ENCODE measurements around the gene HOXB2.

The HOXB2 gene

GRCh38 chr17:48551596-48552465 lies 6.9 kb upstream of the HOXB2 start:
- no peak for DNase-seq

GRCh38 chr17:48551214-48551555 lies 6.3 kb upstream of the HOXB2 start:
- no peak for DNase-seq

DNA sequence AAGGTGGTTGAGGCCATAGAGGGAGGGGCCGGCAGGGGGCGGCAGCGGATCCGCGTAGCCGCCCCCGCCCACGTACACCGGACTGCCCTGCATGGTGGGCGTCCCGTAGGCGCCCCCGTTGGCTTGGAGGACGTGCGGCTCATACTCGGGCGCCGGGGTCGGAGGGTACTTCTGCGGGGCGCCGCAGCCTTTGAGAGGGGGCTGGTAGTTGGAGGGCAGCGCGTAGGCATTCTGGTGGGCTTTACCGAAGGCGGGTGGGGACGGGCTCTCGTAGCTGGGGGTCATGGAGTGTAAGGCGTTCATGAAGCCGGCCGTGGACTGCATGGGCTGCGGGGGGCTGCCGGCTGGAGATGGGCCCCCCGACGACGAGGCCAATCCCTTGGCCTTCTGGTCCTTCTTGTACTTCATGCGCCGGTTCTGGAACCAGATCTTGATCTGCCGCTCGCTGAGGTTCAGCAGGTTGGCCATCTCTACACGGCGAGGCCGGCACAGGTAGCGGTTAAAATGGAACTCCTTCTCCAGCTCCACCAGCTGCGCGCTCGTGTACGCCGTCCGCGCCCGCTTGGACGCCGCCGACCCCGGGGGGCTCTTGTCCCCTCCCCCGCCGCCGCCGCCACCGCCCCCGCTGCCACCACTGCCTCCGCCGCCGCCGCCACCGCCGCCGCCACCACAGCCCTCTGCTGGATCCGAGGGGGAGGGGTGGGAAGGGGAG lies 5.7 kb upstream of the HOXB2 start:
- DNase-seq = no peak

GRCh38 chr17:48549914-48550501 lies 5.1 kb upstream of the HOXB2 start:
- DNase-seq = no peak

- DNase-seq = no peak
These were observed 4.3 kb upstream of the HOXB2 start for GRCh38 chr17:48549281-48549630.

GRCh38 chr17:48548523-48549280 lies 3.8 kb upstream of the HOXB2 start:
- DNase-seq = no peak

GRCh38 chr17:48547808-48548522 lies 3.1 kb upstream of the HOXB2 start:
- DNase-seq = peak in 3 of 5 donors; percentile 33 to 43 (median 39)

DNA sequence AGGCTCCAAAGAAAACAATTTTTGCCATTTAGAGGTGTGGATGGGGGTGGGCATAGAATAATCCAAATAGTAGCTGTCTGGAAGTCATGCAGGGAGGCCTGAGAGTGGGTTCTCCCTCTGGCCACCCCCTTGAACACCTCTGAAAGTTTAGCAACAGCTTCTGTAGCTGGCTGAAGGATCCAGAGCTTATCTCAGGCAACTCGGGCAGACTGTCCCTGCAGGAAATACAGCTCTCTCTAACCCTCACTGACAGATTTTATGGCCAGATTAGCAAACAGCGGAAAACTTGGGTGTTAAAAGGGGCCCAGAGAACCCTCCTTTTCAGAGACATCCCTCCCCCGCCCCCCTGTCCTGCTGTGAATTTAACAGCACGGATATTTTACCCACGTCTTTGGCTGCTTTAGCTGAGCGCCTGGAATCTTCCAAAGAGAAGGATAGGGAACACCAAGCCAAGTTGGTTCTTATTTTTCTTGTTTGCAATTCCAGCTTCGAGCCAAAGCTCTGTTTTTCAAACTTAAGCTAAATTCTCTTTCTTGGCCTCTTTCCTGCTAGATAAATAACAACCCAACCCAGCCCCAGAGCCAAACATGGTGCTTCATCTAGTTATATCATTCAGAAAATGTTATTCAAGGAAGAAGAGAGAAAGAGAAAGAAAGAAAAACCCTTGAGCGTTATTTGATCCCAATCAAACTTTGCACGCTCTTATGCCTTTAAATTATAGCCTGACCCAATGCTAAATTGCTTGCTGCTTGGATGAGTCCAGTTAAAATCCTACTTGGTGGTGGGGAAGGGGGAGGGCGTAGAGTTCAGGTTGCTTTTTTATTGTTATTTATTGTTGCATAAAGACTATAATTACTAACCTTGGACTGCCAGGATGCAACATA lies 2.3 kb upstream of the HOXB2 start:
- no peak for DNase-seq

DNA sequence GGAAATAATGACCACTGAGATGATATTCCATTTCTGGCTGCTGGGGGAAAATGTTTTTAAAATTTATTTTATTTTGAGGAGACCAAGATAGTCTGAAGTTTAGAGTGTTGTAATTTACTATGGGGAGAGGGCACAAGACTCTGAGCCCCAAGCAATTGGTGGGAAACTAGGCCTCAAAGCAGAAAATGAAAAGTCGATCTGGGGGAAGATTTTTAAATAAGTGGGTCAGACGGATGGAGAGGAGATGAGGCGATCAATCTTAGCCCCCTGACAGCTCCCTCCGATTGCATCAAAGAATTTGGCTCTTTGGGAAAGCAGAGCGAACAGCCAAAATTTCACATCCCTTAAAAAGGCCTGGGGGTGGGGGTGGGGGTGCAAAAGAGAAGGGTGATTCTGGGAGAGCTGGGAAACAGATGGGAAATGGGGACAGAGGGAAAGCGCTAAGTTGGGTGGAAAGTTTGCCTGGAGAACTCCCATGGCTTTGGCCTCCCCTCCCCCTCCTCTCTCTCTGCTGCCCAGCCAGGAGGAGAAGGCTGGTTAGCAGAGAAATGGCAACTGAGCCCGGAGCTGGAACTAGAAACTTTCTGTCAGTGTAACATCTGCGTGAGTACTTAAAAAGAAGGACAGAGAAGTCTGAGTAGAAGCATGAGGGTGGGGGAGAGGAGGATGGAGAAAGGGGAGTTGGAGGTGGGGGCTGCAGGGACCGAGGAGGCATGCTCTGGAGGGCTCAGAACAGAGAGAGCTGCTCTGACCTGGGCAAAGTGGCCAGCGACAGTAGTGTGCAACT lies 1.4 kb upstream of the HOXB2 start:
- no peak for DNase-seq

- no peak for DNase-seq
These were observed 630 bp upstream of the HOXB2 start for GRCh38 chr17:48545539-48545938.

GRCh38 chr17:48544349-48545021 lies 424 bp downstream of the HOXB2 start:
- DNase-seq = peak in 4 of 5 donors; percentile 18 to 39 (median 28)

GRCh38 chr17:48543854-48544348 lies 1.0 kb downstream of the HOXB2 start:
- no peak for DNase-seq

DNA sequence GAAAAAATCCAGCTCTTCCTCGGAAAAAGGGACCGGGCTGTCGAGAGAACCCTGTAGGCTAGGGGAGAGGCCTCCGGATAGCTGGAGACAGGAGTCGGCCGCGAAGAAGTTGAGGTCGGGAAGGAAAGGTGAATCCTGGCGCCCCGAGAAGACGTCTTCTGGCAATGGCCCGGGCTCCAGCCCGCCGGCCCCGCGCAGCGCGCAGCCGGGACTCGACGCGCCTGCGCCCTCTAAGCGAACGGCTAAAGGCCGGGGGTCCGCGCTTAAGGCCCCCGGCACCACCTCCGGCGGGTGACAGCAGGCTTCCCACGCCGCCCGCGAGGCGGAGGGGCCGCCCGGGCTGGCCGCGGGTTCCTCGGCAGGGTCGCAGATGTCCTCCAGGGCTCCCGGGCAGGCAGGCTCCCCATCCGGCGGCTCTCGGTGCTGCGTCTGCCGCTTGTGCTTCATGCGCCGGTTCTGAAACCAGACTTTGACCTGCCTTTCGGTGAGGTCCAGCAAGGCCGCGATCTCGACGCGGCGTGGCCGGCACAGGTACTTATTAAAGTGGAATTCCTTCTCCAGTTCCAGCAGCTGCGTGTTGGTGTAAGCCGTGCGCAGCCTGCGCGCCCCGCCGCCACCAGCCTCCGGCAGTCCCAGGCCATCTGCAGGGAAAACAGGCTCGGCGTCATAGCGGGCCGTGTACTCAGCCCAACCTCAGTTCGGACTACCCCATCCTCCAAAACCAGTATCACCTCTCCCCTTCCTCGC lies 1.6 kb downstream of the HOXB2 start:
- peak; percentile 22 to 65 (median 43) for DNase-seq

- DNase-seq = no peak
These were observed 2.2 kb downstream of the HOXB2 start for GRCh38 chr17:48542698-48543106.

- DNase-seq = peak in 1 of 5 donors; percentile 26
These were observed 2.7 kb downstream of the HOXB2 start for GRCh38 chr17:48542114-48542656.

DNA sequence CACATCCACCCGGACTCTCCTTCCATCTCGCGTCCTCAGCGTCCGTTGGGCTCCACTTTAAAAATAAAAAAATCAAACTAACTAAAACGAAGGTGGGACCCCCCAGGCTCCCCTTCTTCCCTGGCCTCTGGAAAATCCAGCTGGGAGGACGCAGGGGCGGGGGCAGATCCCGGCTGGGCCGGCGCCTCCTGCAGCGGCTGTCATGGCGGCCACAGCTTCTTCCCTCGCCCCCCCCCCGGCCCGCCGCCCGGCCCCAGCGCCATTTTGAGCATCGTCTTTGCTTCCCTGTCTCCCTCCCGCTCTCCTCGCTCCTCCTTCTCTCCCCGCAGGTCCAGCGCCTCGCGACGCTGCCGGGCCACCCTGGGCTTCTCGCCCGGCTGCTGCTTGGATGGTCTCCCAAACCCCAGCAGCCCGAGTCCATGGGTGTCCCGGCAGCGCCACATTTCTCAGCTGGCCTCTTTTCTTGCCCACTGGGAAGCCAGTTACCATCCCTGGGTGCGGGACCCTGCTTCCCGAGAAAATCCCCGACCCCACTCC lies 3.3 kb downstream of the HOXB2 start:
- peak in 2 of 5 donors; percentile 31 to 45 for DNase-seq

- no peak for DNase-seq
These were observed 3.8 kb downstream of the HOXB2 start for GRCh38 chr17:48541036-48541576.

GRCh38 chr17:48540213-48540612 lies 4.7 kb downstream of the HOXB2 start:
- DNase-seq = no peak
